Duodenal mucosa (tissue), 2 donors: Measurements from ENCODE around the gene ZDHHC1.
"Not testable (repeated sequence)": the region's sequence is repeated elsewhere in the genome, so short reads cannot be mapped to it uniquely, and the experiment has no call there.

Experiments used
- H3K27ac ChIP-seq: one replicate; pipeline ENCODE4 v1.7.0; 2013; ENCODE audit warnings: low read depth, low read length
- H3K27me3 ChIP-seq, 2 donors: one replicate each; pipeline ENCODE4 v1.7.0; 2013; ENCODE audit warnings: low read length in 2 of 2, control low read depth in 1 of 2; ENCODE audit not compliant: insufficient read depth in 2 of 2, control insufficient read depth in 1 of 2
- H3K36me3 ChIP-seq, 2 donors: one replicate each; pipeline ENCODE4 v1.7.0; 2013; ENCODE audit warnings: low read length in 2 of 2, control low read depth in 1 of 2; ENCODE audit not compliant: insufficient read depth in 2 of 2, control insufficient read depth in 1 of 2
- H3K4me1 ChIP-seq, 2 donors: one replicate each; pipeline ENCODE4 v1.7.0; 2013; ENCODE audit warnings: low read length in 2 of 2, control low read depth in 1 of 2; ENCODE audit not compliant: insufficient read depth in 2 of 2, control insufficient read depth in 1 of 2
- H3K4me3 ChIP-seq, 2 donors: one replicate each; pipeline ENCODE4 v1.7.0; 2013; ENCODE audit warnings: low read length in 2 of 2, low read depth in 1 of 2
- H3K9ac ChIP-seq, 2 donors: one replicate each; pipeline ENCODE4 v1.7.0; 2013; ENCODE audit warnings: low read length in 2 of 2, low read depth in 1 of 2
- H3K9me3 ChIP-seq, 2 donors: one replicate each; pipeline ENCODE4 v1.7.0; 2013; ENCODE audit warnings: low read length in 2 of 2, control low read depth in 1 of 2; ENCODE audit not compliant: control insufficient read depth in 1 of 2

ZDHHC1 gene

GRCh38 chr16:67425580-67425979, 9.3 kb upstream of the ZDHHC1 start:
- Histone ChIP-seq H3K9ac (no peak overlapping the region), H3K4me1 (peaks cover 19 to 23% of the 10 kb centered on the region in 2 donors), H3K9me3 (no peaks in the 10 kb centered on the region), H3K27ac (no peak overlapping the region), H3K36me3 (no peaks in the 10 kb centered on the region), H3K27me3 (peaks cover 8 to 14% of the 10 kb centered on the region in 2 donors), H3K4me3 (no peak overlapping the region)

- Histone ChIP-seq H3K27ac (no peak overlapping the region), H3K4me3 (no peak overlapping the region), H3K27me3 (peaks cover 8 to 14% of the 10 kb centered on the region in 2 donors), H3K9ac (no peak overlapping the region), H3K4me1 (peaks cover 18 to 19% of the 10 kb centered on the region in 2 donors), H3K9me3 (no peaks in the 10 kb centered on the region), H3K36me3 (no peaks in the 10 kb centered on the region)
These were observed 8.8 kb upstream of the ZDHHC1 start for GRCh38 chr16:67425061-67425460.

GRCh38 chr16:67424261-67424615, 8.0 kb upstream of the ZDHHC1 start:
- Histone ChIP-seq H3K27me3 (peaks cover 8 to 14% of the 10 kb centered on the region in 2 donors), H3K27ac (no peak overlapping the region), H3K36me3 (no peaks in the 10 kb centered on the region), H3K4me1 (peaks cover 12 to 16% of the 10 kb centered on the region in 2 donors), H3K9me3 (no peaks in the 10 kb centered on the region), H3K9ac (no peak overlapping the region), H3K4me3 (no peak overlapping the region)

GRCh38 chr16:67423611-67424260, 7.5 kb upstream of the ZDHHC1 start:
- H3K27me3 ChIP-seq: peaks cover 8 to 14% of the 10 kb centered on the region in 2 donors
- H3K9me3 ChIP-seq: no peaks in the 10 kb centered on the region
- H3K9ac ChIP-seq: no peak overlapping the region
- H3K27ac ChIP-seq: no peak overlapping the region
- no peaks in the 10 kb centered on the region for H3K36me3 ChIP-seq
- H3K4me3 ChIP-seq: no peak overlapping the region
- H3K4me1 ChIP-seq: peaks cover 7 to 11% of the 10 kb centered on the region in 2 donors

GRCh38 chr16:67423015-67423414, 6.7 kb upstream of the ZDHHC1 start:
- Histone ChIP-seq H3K9ac (no peak overlapping the region), H3K4me1 (peaks cover 0 to 4% of the 10 kb centered on the region in 2 donors), H3K27me3 (peaks cover 8 to 14% of the 10 kb centered on the region in 2 donors), H3K27ac (no peak overlapping the region), H3K4me3 (no peak overlapping the region), H3K9me3 (no peaks in the 10 kb centered on the region), H3K36me3 (no peaks in the 10 kb centered on the region)

- Histone ChIP-seq H3K27me3 (peaks cover 8 to 14% of the 10 kb centered on the region in 2 donors), H3K4me1 (peaks cover 0 to 7% of the 10 kb centered on the region in 2 donors), H3K4me3 (no peak overlapping the region), H3K9me3 (no peaks in the 10 kb centered on the region), H3K27ac (no peak overlapping the region), H3K9ac (no peak overlapping the region), H3K36me3 (no peaks in the 10 kb centered on the region)
These were observed 4.8 kb upstream of the ZDHHC1 start for GRCh38 chr16:67421030-67421429.

GRCh38 chr16:67419931-67420330, 3.7 kb upstream of the ZDHHC1 start:
- no peak overlapping the region for H3K27ac ChIP-seq
- no peaks in the 10 kb centered on the region for H3K36me3 ChIP-seq
- peaks cover 0 to 7% of the 10 kb centered on the region in 2 donors for H3K4me1 ChIP-seq
- H3K4me3 ChIP-seq: no peak overlapping the region
- H3K9me3 ChIP-seq: no peaks in the 10 kb centered on the region
- no peak overlapping the region for H3K9ac ChIP-seq
- H3K27me3 ChIP-seq: peaks cover 5 to 8% of the 10 kb centered on the region in 2 donors

- Histone ChIP-seq H3K9me3 (no peaks in the 10 kb centered on the region), H3K9ac (no peak overlapping the region), H3K36me3 (no peaks in the 10 kb centered on the region), H3K27ac (no peak overlapping the region), H3K4me1 (peaks cover 0 to 7% of the 10 kb centered on the region in 2 donors), H3K4me3 (no peak overlapping the region), H3K27me3 (peaks cover under 1 to 3% of the 10 kb centered on the region in 2 donors)
These were observed 3.2 kb upstream of the ZDHHC1 start for GRCh38 chr16:67419502-67419901.

- Histone ChIP-seq H3K4me3 (no peak overlapping the region), H3K9ac (no peak overlapping the region), H3K27ac (no peak overlapping the region), H3K4me1 (peaks cover 6 to 12% of the 10 kb centered on the region in 2 donors), H3K27me3 (no peaks in the 10 kb centered on the region), H3K9me3 (no peaks in the 10 kb centered on the region), H3K36me3 (no peaks in the 10 kb centered on the region)
These were observed 1.2 kb upstream of the ZDHHC1 start for GRCh38 chr16:67417333-67418061.

GRCh38 chr16:67415421-67415820, 856 bp downstream of the ZDHHC1 start:
- H3K27ac ChIP-seq, H3K27me3 ChIP-seq, H3K36me3 ChIP-seq, H3K9me3 ChIP-seq: not testable (repeated sequence)
- Histone ChIP-seq H3K4me1 (peaks cover 6 to 12% of the 10 kb centered on the region in 2 donors), H3K4me3 (peak overlapping the region; percentile 73 to 76), H3K9ac (peak overlapping the region in 1 of 2 donors; percentile 66)
